ENCODE data around the gene ZNF766.

- TF ChIP-seq CTCF (IDR thresholded peaks at IDR 0.05; ENCODE audit: insufficient read depth, low read length, poor library complexity, severe bottlenecking) (no peak), EZH2phosphoT487 (conservative IDR thresholded peaks at IDR 0.05; ENCODE audit: low read length) (no peak)
Observed at GRCh38 chr19:52331757-52332156, 62.4 kb downstream of the ZNF766 start.
